RWPE1 (cell line): Measurements from ENCODE around the gene STAT1.

Source experiments
- CTCF ChIA-PET: fragments of 350-600 bp; sonication (Branson Sonifier 250); formaldehyde crosslinking; extraction: SDS; loops from one replicate; lab custom pipeline; 2021; lab: Yijun Ruan, JAX
- POLR2A ChIA-PET: fragments of 400-600 bp; formaldehyde crosslinking; extraction: SDS; loops from one replicate; lab custom pipeline; 2020; ENCODE audit warnings: antibody characterized with exemption; ENCODE audit not compliant: low non-redundant PET; lab: Yijun Ruan, JAX
- DNase-seq: peaks from one replicate; pipeline ENCODE4 v3.0.0; 2012; ENCODE audit warnings: low spot score
- H3K27ac ChIP-seq: fragments of 450-650 bp; 2 replicates; pipeline ENCODE4 v1.5.1; 2017
- TF ChIP-seq, protein P1 (sequence below): fragments of 450-650 bp; conservative IDR thresholded peaks from 2 replicates; pipeline ENCODE4 v1.5.1; 2017; ENCODE audit warnings: low read depth, mild to moderate bottlenecking

STAT1 gene

DNA sequence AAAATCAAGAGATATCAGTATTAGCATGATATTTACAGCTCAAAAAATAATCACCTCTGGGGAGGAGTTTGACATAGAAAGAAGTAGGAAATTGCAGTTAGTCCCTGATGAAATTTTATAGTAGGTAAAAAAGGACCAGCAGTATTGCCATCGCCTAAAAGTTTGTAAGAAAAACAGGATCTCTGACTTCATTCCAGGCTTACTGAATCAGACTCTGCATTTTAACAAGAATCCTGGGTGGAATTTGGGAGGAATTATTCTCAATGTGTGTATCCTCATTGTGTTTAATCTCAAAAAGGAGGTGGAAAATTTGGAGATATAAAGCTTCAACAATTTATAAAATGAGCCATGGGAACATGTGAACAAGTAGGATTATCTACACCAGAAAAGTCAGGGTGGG, 31.2 kb upstream of the STAT1 start:
- CTCF ChIA-PET, result interaction anchor here (0.6 kb wide), 1 partner anchor 1235 kb away, joined by 9 read pairs; no protein-coding TSS in a partner anchor
- TF ChIP-seq, protein P1, sequence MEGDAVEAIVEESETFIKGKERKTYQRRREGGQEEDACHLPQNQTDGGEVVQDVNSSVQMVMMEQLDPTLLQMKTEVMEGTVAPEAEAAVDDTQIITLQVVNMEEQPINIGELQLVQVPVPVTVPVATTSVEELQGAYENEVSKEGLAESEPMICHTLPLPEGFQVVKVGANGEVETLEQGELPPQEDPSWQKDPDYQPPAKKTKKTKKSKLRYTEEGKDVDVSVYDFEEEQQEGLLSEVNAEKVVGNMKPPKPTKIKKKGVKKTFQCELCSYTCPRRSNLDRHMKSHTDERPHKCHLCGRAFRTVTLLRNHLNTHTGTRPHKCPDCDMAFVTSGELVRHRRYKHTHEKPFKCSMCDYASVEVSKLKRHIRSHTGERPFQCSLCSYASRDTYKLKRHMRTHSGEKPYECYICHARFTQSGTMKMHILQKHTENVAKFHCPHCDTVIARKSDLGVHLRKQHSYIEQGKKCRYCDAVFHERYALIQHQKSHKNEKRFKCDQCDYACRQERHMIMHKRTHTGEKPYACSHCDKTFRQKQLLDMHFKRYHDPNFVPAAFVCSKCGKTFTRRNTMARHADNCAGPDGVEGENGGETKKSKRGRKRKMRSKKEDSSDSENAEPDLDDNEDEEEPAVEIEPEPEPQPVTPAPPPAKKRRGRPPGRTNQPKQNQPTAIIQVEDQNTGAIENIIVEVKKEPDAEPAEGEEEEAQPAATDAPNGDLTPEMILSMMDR, result no peak

DNA sequence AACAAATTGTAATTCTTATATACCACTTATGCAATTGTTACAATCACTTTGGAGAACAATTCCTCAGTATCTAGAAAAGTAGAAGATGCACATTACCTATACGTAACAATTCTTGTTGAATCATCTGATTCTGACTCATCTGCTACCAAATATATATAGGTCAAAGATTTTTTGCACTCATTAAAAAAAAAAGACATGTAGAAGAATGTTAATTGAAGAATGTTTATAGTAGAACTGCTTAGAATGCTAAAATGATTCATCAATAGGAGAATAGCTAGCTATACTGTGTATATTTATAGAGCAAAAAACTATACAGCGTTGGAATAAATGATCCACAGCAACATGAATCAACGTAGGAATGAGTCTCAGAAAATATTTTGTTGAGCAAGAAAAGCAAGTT, 29.5 kb upstream of the STAT1 start:
- ChIA-PET POLR2A (no interaction called here), CTCF (interaction anchor here (0.6 to 0.7 kb wide), 2 partner anchors 9 to 218 kb away, joined by 4 to 6 read pairs; no protein-coding TSS in a partner anchor)
- TF ChIP-seq, protein P1, result no peak
- peak; percentile 46 for DNase-seq
- no peak overlapping the region for H3K27ac ChIP-seq

More for the DNA sequence above, 31.2 kb upstream of the STAT1 start:
- no peak for DNase-seq
- POLR2A ChIA-PET, result no interaction called here
- no peak overlapping the region for H3K27ac ChIP-seq

DNA sequence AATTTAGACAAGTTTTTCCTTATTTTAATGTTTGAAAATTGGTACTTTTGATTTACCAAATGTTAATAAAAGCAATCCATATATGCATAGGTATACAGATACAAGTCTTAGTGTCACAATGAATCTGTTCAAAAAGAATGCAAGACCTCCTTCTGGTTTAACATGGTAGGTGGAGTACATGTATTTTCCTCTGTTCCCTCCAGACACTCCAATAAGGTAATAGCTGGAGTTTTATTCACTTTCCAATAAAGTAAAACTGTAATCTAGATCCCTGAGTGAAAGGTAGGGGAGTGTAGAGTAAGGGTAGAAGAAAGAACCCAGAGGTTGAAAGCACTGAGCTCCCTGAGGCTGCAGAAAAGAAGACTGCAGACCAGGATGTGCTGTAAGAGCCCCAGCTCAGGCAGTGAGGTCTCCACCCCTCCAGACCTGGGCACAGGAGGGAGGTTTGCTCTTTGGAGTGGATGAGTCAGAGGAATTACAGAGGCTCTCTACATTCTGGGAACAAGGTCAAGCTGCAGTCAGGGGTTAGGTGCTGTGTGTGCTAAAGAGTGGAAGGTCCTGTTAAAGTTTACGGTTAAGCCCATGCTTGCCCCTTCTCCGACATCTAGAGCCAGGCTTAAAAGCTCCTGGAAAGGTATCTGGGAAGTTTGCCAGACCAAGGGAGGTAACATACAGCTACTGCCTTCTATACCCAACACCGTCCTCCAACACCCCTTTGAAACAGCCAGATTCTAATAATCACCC, 27.6 kb upstream of the STAT1 start:
- POLR2A ChIA-PET, result no interaction called here
- peak overlapping the region; percentile 43 for H3K27ac ChIP-seq

DNA sequence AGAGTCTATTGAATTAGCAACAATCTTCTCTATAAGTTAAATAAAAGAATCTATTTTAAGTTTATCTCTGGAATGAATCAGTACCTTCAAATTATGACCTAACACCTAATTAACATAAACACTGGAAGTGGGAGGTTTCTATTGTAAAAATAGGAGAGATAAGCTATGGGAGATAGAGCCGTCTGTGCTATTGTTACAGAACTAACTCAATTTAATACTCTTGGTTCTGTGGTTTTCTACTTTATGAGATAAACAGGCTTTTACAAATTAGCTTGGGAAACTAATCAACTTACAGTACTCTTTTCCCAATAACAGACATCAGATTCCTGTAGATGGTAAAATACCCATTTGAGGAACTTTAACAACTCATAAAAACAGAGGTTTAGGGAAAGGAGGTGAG, 25.6 kb upstream of the STAT1 start:
- TF ChIP-seq, protein P1, result no peak
- CTCF ChIA-PET, result no interaction called here
- DNase-seq, result no peak
- POLR2A ChIA-PET, result no interaction called here
- H3K27ac ChIP-seq, result no peak overlapping the region

More for the DNA sequence above, 27.6 kb upstream of the STAT1 start:
- CTCF ChIA-PET, result interaction anchor here (0.9 kb wide), 1 partner anchor 19 kb away, joined by 5 read pairs; no protein-coding TSS in a partner anchor
- DNase-seq, result peak; percentile 65
- TF ChIP-seq, protein P1, result no peak

DNA sequence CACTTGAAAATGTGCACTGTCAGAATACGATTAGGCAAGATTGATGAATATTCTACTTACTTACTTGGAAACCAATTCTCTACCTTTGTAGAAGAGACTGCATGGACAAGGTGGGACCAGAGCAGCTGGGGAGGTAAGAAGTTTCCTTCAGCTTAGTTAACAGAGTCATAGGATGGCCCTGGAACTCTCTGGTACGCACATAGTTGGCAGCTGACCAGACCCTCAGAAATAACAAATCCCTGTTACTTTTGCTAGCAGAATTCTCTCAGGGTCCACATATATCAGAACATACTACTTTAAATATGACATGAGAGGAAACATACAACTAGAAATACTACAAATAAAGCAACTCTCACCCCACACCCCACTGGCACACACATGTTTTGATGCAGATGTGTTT, 24.8 kb upstream of the STAT1 start:
- TF ChIP-seq, protein P1, result no peak
- CTCF ChIA-PET, result no interaction called here
- POLR2A ChIA-PET, result no interaction called here
- no peak overlapping the region for H3K27ac ChIP-seq
- no peak for DNase-seq

DNA sequence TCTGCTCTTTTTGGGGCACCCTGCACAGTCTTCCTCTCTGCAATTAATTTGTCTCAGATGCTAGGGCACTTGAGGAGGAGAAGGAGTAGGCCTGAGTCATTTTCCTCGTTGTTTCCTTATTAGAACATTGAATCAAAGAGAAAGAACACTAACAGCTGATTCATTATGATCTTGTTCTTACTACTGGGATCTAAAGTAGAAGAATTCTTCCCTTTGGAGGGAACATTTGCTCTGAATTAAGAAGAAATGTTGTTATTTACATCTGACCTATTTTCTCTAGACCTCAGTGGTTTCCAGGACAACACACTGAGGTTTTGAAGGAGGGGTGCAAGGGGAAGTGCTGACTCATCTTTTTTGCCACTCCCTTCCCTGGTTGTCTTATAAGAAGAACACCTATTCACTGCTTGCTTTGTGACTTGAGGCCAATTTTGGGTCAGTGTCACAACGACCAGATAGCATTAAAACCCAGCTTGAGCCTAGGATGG, 24.3 kb upstream of the STAT1 start:
- CTCF ChIA-PET, result interaction anchor here (0.8 kb wide), 1 partner anchor 338 kb away, joined by 3 read pairs; no protein-coding TSS in a partner anchor
- no peak overlapping the region for H3K27ac ChIP-seq
- peak; percentile 10 for DNase-seq
- TF ChIP-seq, protein P1, result no peak
- POLR2A ChIA-PET, result no interaction called here
